SH-SY5Y (cell line): ENCODE data around the gene CHAC1.

Experiments used
- GATA2 ChIP-seq: IDR thresholded peaks from 2 replicates; pipeline ENCODE4 v1.6.1; 2011; ENCODE audit warnings: mild to moderate bottlenecking, low read depth, low read length
- GATA3 ChIP-seq: IDR thresholded peaks from 2 replicates; pipeline ENCODE4 v1.6.1; 2011; ENCODE audit warnings: low read depth, mild to moderate bottlenecking, low read length, moderate library complexity

Gene CHAC1

GRCh38 chr15:40968290-40969085, 15.2 kb downstream of the CHAC1 start:
- TF ChIP-seq GATA3, result no peak
- no peak for TF ChIP-seq GATA2

GRCh38 chr15:40969363-40969762, 16.1 kb downstream of the CHAC1 start:
- no peak for TF ChIP-seq GATA2

- no peak for TF ChIP-seq GATA3
- no peak for TF ChIP-seq GATA2
Observed at GRCh38 chr15:40974879-40975278, 21.6 kb downstream of the CHAC1 start.

- TF ChIP-seq GATA2 (no peak), GATA3 (no peak)
Observed at GRCh38 chr15:40976819-40977218, 23.5 kb downstream of the CHAC1 start.

GRCh38 chr15:40978141-40978540, 24.9 kb downstream of the CHAC1 start:
- TF ChIP-seq GATA2 (no peak), GATA3 (no peak)

- no peak for TF ChIP-seq GATA3
- no peak for TF ChIP-seq GATA2
Observed at GRCh38 chr15:40978562-40978961, 25.3 kb downstream of the CHAC1 start.

- TF ChIP-seq GATA3, result no peak
- no peak for TF ChIP-seq GATA2
Observed at GRCh38 chr15:40981186-40981585, 27.9 kb downstream of the CHAC1 start.

GRCh38 chr15:40982855-40983254, 29.6 kb downstream of the CHAC1 start:
- no peak for TF ChIP-seq GATA3
- TF ChIP-seq GATA2, result no peak

GRCh38 chr15:40984406-40984805, 31.1 kb downstream of the CHAC1 start:
- no peak for TF ChIP-seq GATA2
- TF ChIP-seq GATA3, result no peak

- TF ChIP-seq GATA2 (no peak), GATA3 (no peak)
Observed at GRCh38 chr15:40984964-40985363, 31.7 kb downstream of the CHAC1 start.

- TF ChIP-seq GATA2 (no peak), GATA3 (no peak)
Observed at GRCh38 chr15:40985541-40986330, 32.5 kb downstream of the CHAC1 start.

GRCh38 chr15:40986820-40987219, 33.5 kb downstream of the CHAC1 start:
- TF ChIP-seq GATA3 (no peak), GATA2 (no peak)

- TF ChIP-seq GATA2 (no peak), GATA3 (no peak)
Observed at GRCh38 chr15:40988156-40988555, 34.9 kb downstream of the CHAC1 start.

GRCh38 chr15:40990080-40990479, 36.8 kb downstream of the CHAC1 start:
- TF ChIP-seq GATA2, result no peak
- TF ChIP-seq GATA3, result no peak

GRCh38 chr15:40990789-40991188, 37.5 kb downstream of the CHAC1 start:
- TF ChIP-seq GATA3, result no peak

GRCh38 chr15:40991355-40991754, 38.1 kb downstream of the CHAC1 start:
- TF ChIP-seq GATA2, result no peak
- TF ChIP-seq GATA3, result no peak
